Central memory CD4-positive, alpha-beta T cell (primary cell): ENCODE data around the gene RNF123.

Experiments
- DNase-seq: peaks from one replicate; pipeline ENCODE4 v3.0.0; 2022

The RNF123 gene

GRCh38 chr3:49757197-49757596, 67.8 kb downstream of the RNF123 start:
- no peak for DNase-seq

DNA sequence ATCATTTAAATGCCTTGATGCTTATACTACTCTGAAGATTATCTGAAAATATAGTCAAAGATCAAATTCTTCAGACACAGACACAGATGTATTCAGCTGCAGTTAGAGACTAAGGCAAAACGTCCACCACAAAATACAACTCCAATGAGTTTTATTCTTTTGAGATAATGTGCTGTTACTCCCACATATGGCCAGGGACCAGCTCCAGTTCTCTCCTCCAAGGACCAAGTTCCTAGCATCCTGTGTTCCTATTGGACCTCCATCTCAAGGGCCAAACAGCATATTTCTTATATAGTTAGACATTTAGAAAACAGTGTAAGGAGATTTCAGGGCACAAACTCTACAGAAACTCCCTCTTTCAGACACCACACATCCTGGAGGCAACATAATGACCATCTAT, 69.9 kb downstream of the RNF123 start:
- DNase-seq: no peak

DNA sequence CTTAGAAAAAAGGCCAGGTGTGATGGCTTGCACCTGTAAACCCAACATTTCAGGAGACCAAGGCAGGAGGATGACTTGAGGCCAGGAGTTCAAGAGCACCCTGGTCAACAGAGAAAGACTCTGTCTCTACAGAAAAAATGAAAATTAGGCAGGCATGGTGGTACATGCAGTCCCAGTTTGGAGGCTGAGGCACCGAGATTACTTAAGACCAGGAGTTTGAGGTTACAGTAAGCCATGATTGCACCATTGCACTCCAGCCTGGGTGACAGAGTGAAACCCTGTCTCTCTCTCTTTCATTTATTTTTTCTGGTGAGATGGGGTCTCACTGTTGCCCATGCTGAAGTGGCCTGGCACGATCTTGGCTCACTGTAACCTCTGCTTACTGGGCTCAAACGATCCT, 72.3 kb downstream of the RNF123 start:
- DNase-seq: no peak

GRCh38 chr3:49763981-49764380, 74.6 kb downstream of the RNF123 start:
- DNase-seq: no peak

DNA sequence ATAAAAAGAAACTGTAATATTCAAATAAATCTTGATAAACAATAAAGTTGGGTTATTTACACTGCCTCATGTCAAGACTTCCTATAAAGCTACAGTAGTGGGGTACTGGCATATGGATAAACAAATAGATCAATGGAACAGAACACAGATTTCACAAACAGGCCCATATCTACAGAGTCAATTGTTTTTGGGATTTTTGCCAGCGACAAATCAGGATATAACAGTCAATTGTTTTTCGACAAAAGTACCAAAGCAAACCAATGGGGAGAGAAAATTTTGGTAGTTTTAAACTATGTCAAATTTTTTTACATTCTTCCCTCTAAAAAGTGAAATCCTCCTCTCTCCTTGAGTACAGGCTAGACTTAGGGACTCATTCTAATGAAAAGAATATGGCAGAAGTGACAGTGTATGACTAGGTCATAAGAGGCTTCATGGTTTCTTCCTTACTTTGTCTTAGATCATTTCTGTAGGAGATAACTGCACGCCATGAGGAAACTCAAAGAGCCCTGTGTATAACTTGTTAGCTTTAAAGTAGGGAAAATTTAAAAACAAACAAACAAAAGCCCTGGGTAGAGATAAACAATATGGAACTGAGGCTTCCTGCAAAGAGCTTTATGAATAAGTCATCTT, 80.0 kb downstream of the RNF123 start:
- DNase-seq: no peak

GRCh38 chr3:49769926-49770325, 80.6 kb downstream of the RNF123 start:
- no peak for DNase-seq
